A549 (cell line): ENCODE data around the gene MEGF10. TPM values are rescaled to one million over a fixed set of nuclear protein-coding genes. Genes with fewer than 3 reads are reported as not detected.

Experiments used
- ATAC-seq, 2 experiments: fragments of 200-7000 bp in 1 of 2; fragments of >200 bp in 1 of 2; cut with Nextera tagmentation in 1 of 2; cut with Tn5 transposase in 1 of 2; 3 replicates each; pipeline versions ENCODE4 v1.8.0 to v1.9.1; 2018 to 2020; ENCODE audit warnings: mild to moderate bottlenecking in 1 of 2, moderate library complexity in 1 of 2
- CTCF ChIA-PET: fragments of 300-600 bp; sonication (Branson Sonifier 250); formaldehyde crosslinking; extraction: SDS; loops from one replicate; lab custom pipeline; 2021; ENCODE audit warnings: antibody characterized with exemption, inconsistent platforms; lab: Yijun Ruan, JAX
- POLR2A ChIA-PET: fragments of 350-600 bp; formaldehyde crosslinking; extraction: SDS; loops from one replicate; lab custom pipeline; 2021; ENCODE audit warnings: antibody characterized with exemption, inconsistent platforms; lab: Yijun Ruan, JAX
- DNase-seq, 2 experiments: peaks; one replicate each; pipeline versions ENCODE4 v3.0.0 to v3.0.0-alpha.2; 2011 to 2016; ENCODE audit warnings: low read depth in 1 of 2, low spot score in 1 of 2
- FAIRE-seq: peaks from 2 replicates; lab custom pipeline; 2011; peaks lifted over from hg19 to GRCh38; lab: Jason Lieb, UNC
- H3K27ac ChIP-seq, 2 experiments: fragments of >200 bp; sonication (Bioruptor Twin); formaldehyde crosslinking; 3 replicates each; pipeline ENCODE4 v1.5.1; 2016 to 2017
- H3K4me1 ChIP-seq: fragments of >200 bp; sonication (Bioruptor Twin); formaldehyde crosslinking; 3 replicates; pipeline ENCODE4 v1.6.1; 2016
- H3K4me2 ChIP-seq: fragments of >200 bp; sonication (Bioruptor Twin); formaldehyde crosslinking; 3 replicates; pipeline ENCODE4 v1.6.1; 2016
- H3K4me3 ChIP-seq: fragments of >200 bp; sonication (Bioruptor Twin); formaldehyde crosslinking; 3 replicates; pipeline ENCODE4 v1.5.1; 2016
- H3K9me3 ChIP-seq: fragments of >200 bp; sonication (Bioruptor Twin); formaldehyde crosslinking; 3 replicates; pipeline ENCODE4 v1.6.1; 2016
- MAFK ChIP-seq: fragments of 450-650 bp; IDR thresholded peaks from 2 replicates; pipeline ENCODE4 v1.6.1; 2014; ENCODE audit not compliant: partially characterized antibody
- ZNF302 ChIP-seq: fragments of 250-450 bp; sonication (Bioruptor Pico); IDR thresholded peaks from 2 replicates; pipeline ENCODE4 v1.9.0; 2021; ENCODE audit warnings: inconsistent platforms, mild to moderate bottlenecking, moderate library complexity
- WGBS: methylation state at CpG from one replicate; pipeline ENCODE4 v1.1.6; 2017; ENCODE audit errors: missing lambda C conversion rate; 5-methylcytosine and 5-hydroxymethylcytosine counted together
- polyA plus RNA-seq, 4 experiments: library from polyadenylated mRNA; depleted of rRNA in 3 of 4; stranded (reverse); fragments of >200 nt; fragmentation: RNase III in 1 of 4; extraction: RNeasy Plus Mini Kit Qiagen cat#74134 plus additional on column Dnase treatment in 1 of 4; gene quantifications; 2 replicates in 3 of 4; 3 replicates in 1 of 4; pipeline ENCODE4 v1.2.3, GENCODE V29; 2011 to 2017
- small RNA-seq, 6 experiments: library from RNA; depleted of rRNA; stranded (forward); fragments of <200 nt; gene quantifications; one replicate each; pipeline ENCODE3, GENCODE V24; 2012

Gene MEGF10
- polyA plus RNA-seq, 2 of the 4 experiments (the other 2 are of a cell fraction): 0.01 TPM; not detected in 1

GRCh38 chr5:127508644-127509373, 218.2 kb downstream of the MEGF10 start:
- WGBS: 34% methylated on average over 2 of the region's 2 CpGs
- no peak for DNase-seq
- TF ChIP-seq ZNF302 (CRISPR knock-in tag) (no peak), MAFK (peak; percentile 84)
- TF ChIP-seq, all 56 proteins: peak for 1
- CTCF ChIA-PET: no interaction called here
- POLR2A ChIA-PET: no interaction called here
- Histone ChIP-seq H3K4me3 (no peak overlapping the region), H3K9me3 (no peaks in the 10 kb centered on the region), H3K4me1 (no peaks in the 10 kb centered on the region), H3K27ac (no peak overlapping the region), H3K4me2 (no peak overlapping the region)
- ATAC-seq: no peak
- FAIRE-seq: no peak

Small RNAs within 50 kb of the gene (small RNA-seq; reads per million reads assigned to genes)
- gene AC010424.1: 0 reads per million in 6 experiments

Other genes with a start within 250 kb of the MEGF10 start
- 10.9 and 12.0 TPM in 2 replicates for gene C5orf63, start 217.3 kb upstream of the MEGF10 start, polyA plus RNA-seq (2011; rRNA removed)
- 4.1 to 5.4 TPM (median 4.6 TPM) in 3 replicates for gene C5orf63, start 217.3 kb upstream of the MEGF10 start, polyA plus RNA-seq (2017; fragmentation: RNase III; extraction: RNeasy Plus Mini Kit Qiagen cat#74134 plus additional on column Dnase treatment)
- gene PRRC1, start 226.8 kb downstream of the MEGF10 start, polyA plus RNA-seq (2011; rRNA removed): 80.4 and 82.2 TPM in 2 replicates
- 38.8 to 45.0 TPM (median 40.7 TPM) in 3 replicates for gene PRRC1, start 226.8 kb downstream of the MEGF10 start, polyA plus RNA-seq (2017; fragmentation: RNase III; extraction: RNeasy Plus Mini Kit Qiagen cat#74134 plus additional on column Dnase treatment)